DND-41 (cell line): ENCODE measurements around the gene SLC13A3.

Source experiments
- CTCF ChIP-seq: IDR thresholded peaks from 2 replicates; pipeline ENCODE4 v1.5.1; 2012; ENCODE audit warnings: borderline replicate concordance, low read length, moderate library complexity, mild to moderate bottlenecking; ENCODE audit not compliant: poor library complexity, severe bottlenecking; ENCODE audit errors: extremely low read depth
- EZH2 ChIP-seq: IDR thresholded peaks from 3 replicates; pipeline ENCODE4 v1.6.1; 2012; ENCODE audit warnings: borderline replicate concordance, low read depth, mild to moderate bottlenecking, moderate library complexity, low read length, inconsistent platforms; ENCODE audit not compliant: severe bottlenecking

GRCh38 chr20:46555370-46555956, 95.8 kb downstream of the SLC13A3 start:
- TF ChIP-seq CTCF (no peak), EZH2 (no peak)
